Sigmoid colon (tissue), 4 donors: ENCODE measurements around the gene PROP1.
"Not testable (repeated sequence)": the region's sequence is repeated elsewhere in the genome, so short reads cannot be mapped to it uniquely, and the experiment has no call there.

Experiments
- EP300 ChIP-seq, 4 donors: sonication (generic); formaldehyde crosslinking; IDR thresholded peaks; one replicate each; pipeline ENCODE4 v1.6.1; 2017; ENCODE audit warnings: antibody characterized with exemption in 4 of 4
- POLR2A ChIP-seq, 2 donors: fragments of 450-650 bp; IDR thresholded peaks; one replicate each; pipeline ENCODE4 v1.6.1; 2016; ENCODE audit warnings: antibody characterized with exemption in 2 of 2, mild to moderate bottlenecking in 2 of 2, moderate library complexity in 2 of 2
- POLR2AphosphoS5 ChIP-seq, 4 donors: sonication (generic); formaldehyde crosslinking; IDR thresholded peaks; one replicate each; pipeline ENCODE4 v1.6.1; 2017; ENCODE audit warnings: antibody characterized with exemption in 4 of 4
- TF ChIP-seq, protein P1 (sequence below), 4 experiments: fragments of 450-650 bp in 3 of 4; fragments of 200-600 bp in 1 of 4; IDR thresholded peaks; one replicate each; pipeline ENCODE4 v1.5.1; 2016 to 2019; ENCODE audit warnings: antibody characterized with exemption in 4 of 4, mild to moderate bottlenecking in 3 of 4, moderate library complexity in 2 of 4

DNA sequence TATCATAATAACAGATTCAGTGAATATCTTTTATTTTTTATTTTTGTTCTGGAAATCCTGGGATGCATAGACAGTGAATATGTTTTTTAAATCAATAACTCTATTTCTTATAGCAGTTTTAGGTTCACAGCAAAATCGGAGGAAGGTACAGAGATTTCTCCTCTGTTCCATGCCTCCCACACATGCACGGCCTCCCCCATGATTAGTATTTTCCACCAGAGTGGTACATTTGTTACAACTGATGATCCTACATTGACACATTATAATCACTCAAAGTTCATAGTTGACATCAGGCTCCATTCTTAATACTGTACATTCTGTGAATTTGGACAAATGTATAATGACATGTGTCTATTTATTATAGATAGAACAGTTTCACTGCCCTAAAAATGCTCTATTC lies 16.7 kb upstream of the PROP1 start:
- TF ChIP-seq POLR2AphosphoS5, POLR2A, EP300 (IDR thresholded peaks at IDR 0.05): not testable (repeated sequence)
- TF ChIP-seq, protein P1, sequence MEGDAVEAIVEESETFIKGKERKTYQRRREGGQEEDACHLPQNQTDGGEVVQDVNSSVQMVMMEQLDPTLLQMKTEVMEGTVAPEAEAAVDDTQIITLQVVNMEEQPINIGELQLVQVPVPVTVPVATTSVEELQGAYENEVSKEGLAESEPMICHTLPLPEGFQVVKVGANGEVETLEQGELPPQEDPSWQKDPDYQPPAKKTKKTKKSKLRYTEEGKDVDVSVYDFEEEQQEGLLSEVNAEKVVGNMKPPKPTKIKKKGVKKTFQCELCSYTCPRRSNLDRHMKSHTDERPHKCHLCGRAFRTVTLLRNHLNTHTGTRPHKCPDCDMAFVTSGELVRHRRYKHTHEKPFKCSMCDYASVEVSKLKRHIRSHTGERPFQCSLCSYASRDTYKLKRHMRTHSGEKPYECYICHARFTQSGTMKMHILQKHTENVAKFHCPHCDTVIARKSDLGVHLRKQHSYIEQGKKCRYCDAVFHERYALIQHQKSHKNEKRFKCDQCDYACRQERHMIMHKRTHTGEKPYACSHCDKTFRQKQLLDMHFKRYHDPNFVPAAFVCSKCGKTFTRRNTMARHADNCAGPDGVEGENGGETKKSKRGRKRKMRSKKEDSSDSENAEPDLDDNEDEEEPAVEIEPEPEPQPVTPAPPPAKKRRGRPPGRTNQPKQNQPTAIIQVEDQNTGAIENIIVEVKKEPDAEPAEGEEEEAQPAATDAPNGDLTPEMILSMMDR (IDR thresholded peaks at IDR 0.05), result not testable (repeated sequence)
